Measurements from ENCODE around the gene XYLT1. TPM values are rescaled to one million over a fixed set of nuclear protein-coding genes. Genes with fewer than 3 reads are reported as not detected.
A peak's percentile ranks its signal among the peaks of the same experiment; 100 is the strongest.

XYLT1 gene
- total and polyA plus RNA-seq, 2 donors = 2.2 to 3.5 TPM

DNA sequence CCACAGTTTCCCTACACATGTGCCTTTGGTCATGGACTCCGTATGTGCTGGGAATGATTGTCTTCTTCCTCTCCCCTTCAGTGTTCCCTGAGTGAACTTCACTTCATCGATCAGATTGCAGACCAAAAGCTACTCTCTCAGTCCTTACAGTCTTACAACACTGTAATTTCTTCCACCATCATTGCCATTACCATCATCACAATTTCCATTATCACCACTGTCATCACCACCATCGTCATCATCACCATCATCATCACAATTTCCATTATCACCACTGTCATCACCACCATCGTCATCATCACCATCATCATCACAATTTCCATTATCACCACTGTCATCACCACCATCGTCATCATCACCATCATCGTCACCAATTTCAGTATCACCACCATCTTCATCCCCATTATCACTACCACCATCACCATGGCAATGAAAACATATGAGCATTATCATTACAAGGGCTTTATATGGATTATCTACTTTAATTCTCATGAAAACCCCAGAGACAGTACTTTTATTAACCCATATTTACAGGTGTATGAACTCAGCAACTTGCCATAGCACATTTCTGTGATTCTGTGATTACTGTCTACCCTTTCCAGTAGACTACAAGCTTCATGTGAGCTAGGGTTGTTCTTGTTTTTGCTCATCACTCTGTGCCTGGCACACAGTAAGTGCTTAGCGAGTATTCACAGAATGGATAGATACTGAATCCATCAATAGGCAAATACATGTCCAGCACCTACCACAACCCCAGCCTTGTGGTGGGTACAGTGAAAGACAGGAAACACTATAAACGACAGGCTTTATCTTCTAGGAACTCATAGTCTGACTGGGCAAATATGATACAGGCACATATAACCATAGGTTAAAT lies 327.0 kb downstream of the XYLT1 start:
- no peaks in the 10 kb centered on the region for H3K36me3 ChIP-seq (ENCODE audit: control insufficient read depth in 2 of 2, insufficient read depth in 2 of 2, low read length in 1 of 2)
- no peaks in the 10 kb centered on the region for H3K27me3 ChIP-seq (ENCODE audit: control insufficient read depth in 2 of 2, insufficient read depth in 1 of 2, low read length in 1 of 2)
- WGBS = 91% methylated on average over 8 of the region's 8 CpGs
- no peaks in the 10 kb centered on the region for H3K9me3 ChIP-seq (ENCODE audit: control insufficient read depth in 2 of 2, insufficient read depth in 1 of 2, low read length in 1 of 2)
- no peak for DNase-seq (ENCODE audit: low read depth in 6 of 9, low spot score in 9 of 9)
- H3K27ac ChIP-seq (ENCODE audit: low read depth in 1 of 2, low read length in 1 of 2) = no peak overlapping the region
- H3K4me3 ChIP-seq (ENCODE audit: low read length in 2 of 2) = no peak overlapping the region
- H3K4me1 ChIP-seq (ENCODE audit: control insufficient read depth in 2 of 2, insufficient read depth in 2 of 2, low read length in 2 of 2) = no peaks in the 10 kb centered on the region

DNA sequence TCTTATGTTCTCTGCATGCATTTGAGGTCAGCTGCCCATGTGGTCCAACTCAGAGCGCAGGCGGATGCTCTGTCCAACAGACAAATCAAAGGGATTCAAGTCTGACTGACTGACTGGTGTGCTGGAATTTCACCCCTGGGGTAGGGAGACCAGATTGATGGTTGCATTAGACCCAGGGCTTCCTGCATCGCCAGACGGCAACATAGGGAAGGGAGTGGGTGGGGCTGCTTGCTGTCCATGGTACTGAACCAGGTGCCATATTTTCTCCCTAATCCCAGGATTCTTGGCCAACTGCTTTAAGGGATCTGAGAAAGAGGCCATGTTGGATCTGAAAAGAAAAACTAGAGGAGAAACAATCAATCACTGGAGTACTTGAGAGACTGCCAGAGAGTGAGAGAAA lies 332.0 kb downstream of the XYLT1 start:
- Histone ChIP-seq H3K4me3 (ENCODE audit: low read length in 2 of 2) (no peak overlapping the region), H3K27me3 (ENCODE audit: control insufficient read depth in 2 of 2, insufficient read depth in 1 of 2, low read length in 1 of 2) (no peaks in the 10 kb centered on the region), H3K4me1 (ENCODE audit: control insufficient read depth in 2 of 2, insufficient read depth in 2 of 2, low read length in 2 of 2) (no peaks in the 10 kb centered on the region), H3K9me3 (ENCODE audit: control insufficient read depth in 2 of 2, insufficient read depth in 1 of 2, low read length in 1 of 2) (peaks cover 0 to 2% of the 10 kb centered on the region in 2 donors), H3K27ac (ENCODE audit: low read depth in 1 of 2, low read length in 1 of 2) (no peak overlapping the region), H3K36me3 (ENCODE audit: control insufficient read depth in 2 of 2, insufficient read depth in 2 of 2, low read length in 1 of 2) (peaks cover 0 to 9% of the 10 kb centered on the region in 2 donors)
- 94% methylated on average over 4 of the region's 4 CpGs for WGBS
- DNase-seq (ENCODE audit: low read depth in 6 of 9, low spot score in 9 of 9) = no peak

DNA sequence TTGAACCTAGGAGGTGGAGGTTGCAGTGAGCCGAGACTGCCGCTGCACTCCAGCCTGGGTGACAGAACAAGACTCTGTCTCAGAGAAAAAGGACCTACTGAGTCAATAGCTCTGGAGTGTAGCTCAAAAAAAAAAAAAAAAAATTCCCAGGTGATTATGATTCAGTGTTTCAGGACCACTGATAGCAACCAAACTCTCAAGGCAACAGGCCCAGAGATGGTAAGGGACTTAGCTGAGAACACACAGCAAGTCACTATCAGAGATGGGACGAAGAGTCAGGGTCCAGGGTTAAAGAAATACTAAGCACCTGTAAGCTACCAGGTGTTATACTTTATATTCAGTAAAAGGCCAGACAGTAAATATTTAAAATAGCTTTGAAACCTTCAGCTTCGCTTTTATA lies 335.3 kb downstream of the XYLT1 start:
- H3K4me3 ChIP-seq (ENCODE audit: low read length in 2 of 2) = no peak overlapping the region
- no peaks in the 10 kb centered on the region for H3K27me3 ChIP-seq (ENCODE audit: control insufficient read depth in 2 of 2, insufficient read depth in 1 of 2, low read length in 1 of 2)
- peaks cover 0 to 9% of the 10 kb centered on the region in 2 donors for H3K36me3 ChIP-seq (ENCODE audit: control insufficient read depth in 2 of 2, insufficient read depth in 2 of 2, low read length in 1 of 2)
- H3K9me3 ChIP-seq (ENCODE audit: control insufficient read depth in 2 of 2, insufficient read depth in 1 of 2, low read length in 1 of 2) = peaks cover 0 to 2% of the 10 kb centered on the region in 2 donors
- H3K4me1 ChIP-seq (ENCODE audit: control insufficient read depth in 2 of 2, insufficient read depth in 2 of 2, low read length in 2 of 2) = peaks cover 0 to 2% of the 10 kb centered on the region in 2 donors
- DNase-seq (ENCODE audit: low read depth in 6 of 9, low spot score in 9 of 9) = no peak
- no peak overlapping the region for H3K27ac ChIP-seq (ENCODE audit: low read depth in 1 of 2, low read length in 1 of 2)
- WGBS = 85% methylated on average over 4 of the region's 4 CpGs

DNA sequence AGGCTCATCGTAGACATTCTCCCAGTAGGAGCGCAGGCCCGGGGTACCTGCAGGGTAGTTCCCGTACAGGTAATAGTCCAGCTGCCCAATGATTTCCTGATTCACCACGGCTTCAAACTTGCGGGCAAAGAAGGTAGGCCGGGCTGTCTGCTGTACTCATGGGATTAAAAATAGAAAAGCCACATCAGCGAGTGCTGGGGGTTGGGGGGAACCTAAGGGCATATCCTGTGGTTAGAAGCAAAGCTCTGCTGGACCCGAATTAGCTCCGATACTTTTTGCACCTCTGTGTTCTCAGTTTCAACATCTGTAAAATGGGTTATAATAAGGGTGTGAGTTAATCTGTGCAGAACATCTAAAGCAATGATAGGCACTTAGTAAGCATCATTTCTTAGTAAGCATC lies 336.2 kb downstream of the XYLT1 start:
- Histone ChIP-seq H3K27me3 (ENCODE audit: control insufficient read depth in 2 of 2, insufficient read depth in 1 of 2, low read length in 1 of 2) (no peaks in the 10 kb centered on the region), H3K36me3 (ENCODE audit: control insufficient read depth in 2 of 2, insufficient read depth in 2 of 2, low read length in 1 of 2) (peaks cover 0 to 9% of the 10 kb centered on the region in 2 donors), H3K4me1 (ENCODE audit: control insufficient read depth in 2 of 2, insufficient read depth in 2 of 2, low read length in 2 of 2) (peaks cover 0 to 2% of the 10 kb centered on the region in 2 donors), H3K27ac (ENCODE audit: low read depth in 1 of 2, low read length in 1 of 2) (no peak overlapping the region), H3K4me3 (ENCODE audit: low read length in 2 of 2) (no peak overlapping the region), H3K9me3 (ENCODE audit: control insufficient read depth in 2 of 2, insufficient read depth in 1 of 2, low read length in 1 of 2) (peaks cover 0 to 2% of the 10 kb centered on the region in 2 donors)
- no peak for DNase-seq (ENCODE audit: low read depth in 6 of 9, low spot score in 9 of 9)
- 69% methylated on average over 10 of the region's 10 CpGs for WGBS

DNA sequence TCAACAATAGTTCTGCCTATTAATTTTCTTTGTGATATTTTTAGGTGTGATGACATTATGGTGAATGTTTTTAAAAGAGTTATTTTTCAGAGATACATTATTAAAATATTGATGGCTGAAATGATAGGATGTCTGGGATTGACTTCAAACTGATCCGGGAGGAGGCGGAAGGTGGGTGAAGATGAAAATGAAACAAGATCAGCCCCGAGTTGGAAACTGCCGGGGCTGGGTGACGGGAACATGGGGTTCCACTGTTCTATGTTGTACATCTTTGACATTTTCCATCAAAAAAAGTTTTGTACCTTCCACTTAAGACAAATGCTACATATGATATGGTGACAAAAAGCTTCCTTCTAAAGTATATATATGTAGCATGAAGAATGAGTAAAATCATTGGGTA lies 336.9 kb downstream of the XYLT1 start:
- Histone ChIP-seq H3K27me3 (ENCODE audit: control insufficient read depth in 2 of 2, insufficient read depth in 1 of 2, low read length in 1 of 2) (no peaks in the 10 kb centered on the region), H3K36me3 (ENCODE audit: control insufficient read depth in 2 of 2, insufficient read depth in 2 of 2, low read length in 1 of 2) (peaks cover 0 to 9% of the 10 kb centered on the region in 2 donors), H3K27ac (ENCODE audit: low read depth in 1 of 2, low read length in 1 of 2) (no peak overlapping the region), H3K4me1 (ENCODE audit: control insufficient read depth in 2 of 2, insufficient read depth in 2 of 2, low read length in 2 of 2) (peaks cover 0 to 2% of the 10 kb centered on the region in 2 donors), H3K4me3 (ENCODE audit: low read length in 2 of 2) (no peak overlapping the region), H3K9me3 (ENCODE audit: control insufficient read depth in 2 of 2, insufficient read depth in 1 of 2, low read length in 1 of 2) (peaks cover 0 to 2% of the 10 kb centered on the region in 2 donors)
- over 99% methylated on average over 5 of the region's 5 CpGs for WGBS
- no peak for DNase-seq (ENCODE audit: low read depth in 6 of 9, low spot score in 9 of 9)

DNA sequence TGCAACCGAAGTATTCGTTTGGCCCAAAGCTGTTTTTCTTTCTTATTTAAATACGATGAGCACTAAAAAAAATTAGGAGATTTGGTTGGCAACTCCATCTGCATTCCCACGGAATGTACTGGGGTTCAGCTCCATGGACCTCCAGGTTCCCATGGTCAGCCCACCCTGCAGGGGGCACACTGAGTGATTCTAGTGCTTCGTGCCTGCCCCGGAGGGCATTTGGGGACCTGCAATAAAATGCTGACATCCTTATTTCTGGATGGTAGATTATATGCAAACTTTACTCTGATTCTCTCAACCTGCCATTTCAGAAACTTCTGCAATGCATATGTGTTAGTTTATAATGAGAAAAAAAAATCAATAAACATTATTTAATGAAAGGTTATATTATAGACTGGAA lies 339.4 kb downstream of the XYLT1 start:
- no peaks in the 10 kb centered on the region for H3K9me3 ChIP-seq (ENCODE audit: control insufficient read depth in 2 of 2, insufficient read depth in 1 of 2, low read length in 1 of 2)
- peaks cover 0 to 2% of the 10 kb centered on the region in 2 donors for H3K4me1 ChIP-seq (ENCODE audit: control insufficient read depth in 2 of 2, insufficient read depth in 2 of 2, low read length in 2 of 2)
- H3K27me3 ChIP-seq (ENCODE audit: control insufficient read depth in 2 of 2, insufficient read depth in 1 of 2, low read length in 1 of 2) = no peaks in the 10 kb centered on the region
- peaks cover 0 to 10% of the 10 kb centered on the region in 2 donors for H3K36me3 ChIP-seq (ENCODE audit: control insufficient read depth in 2 of 2, insufficient read depth in 2 of 2, low read length in 1 of 2)
- H3K4me3 ChIP-seq (ENCODE audit: low read length in 2 of 2) = no peak overlapping the region
- WGBS = 98% methylated on average over 6 of the region's 6 CpGs
- DNase-seq (ENCODE audit: low read depth in 6 of 9, low spot score in 9 of 9) = no peak
- H3K27ac ChIP-seq (ENCODE audit: low read depth in 1 of 2, low read length in 1 of 2) = no peak overlapping the region

DNA sequence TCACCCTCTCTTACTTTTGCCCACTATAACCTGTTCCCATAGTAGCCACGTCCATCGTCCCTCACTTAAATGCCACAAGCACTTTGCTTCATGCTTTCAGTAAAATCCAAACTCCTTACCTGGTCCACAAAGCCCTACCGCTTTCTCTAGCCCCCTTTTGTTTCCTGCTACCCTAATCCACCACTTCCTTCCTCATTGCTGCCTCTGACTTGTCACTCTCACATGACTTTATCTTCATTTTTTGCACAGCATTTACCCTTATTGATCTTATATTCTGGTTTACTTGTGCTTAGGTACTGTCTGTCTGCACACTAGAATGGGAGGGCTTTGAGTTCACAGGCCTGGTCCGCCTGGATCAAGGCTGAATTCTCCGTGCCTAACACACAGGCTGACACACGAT lies 340.0 kb downstream of the XYLT1 start:
- 72% methylated on average over 6 of the region's 6 CpGs for WGBS
- Histone ChIP-seq H3K27ac (ENCODE audit: low read depth in 1 of 2, low read length in 1 of 2) (no peak overlapping the region), H3K36me3 (ENCODE audit: control insufficient read depth in 2 of 2, insufficient read depth in 2 of 2, low read length in 1 of 2) (peaks cover 0 to 11% of the 10 kb centered on the region in 2 donors)

DNA sequence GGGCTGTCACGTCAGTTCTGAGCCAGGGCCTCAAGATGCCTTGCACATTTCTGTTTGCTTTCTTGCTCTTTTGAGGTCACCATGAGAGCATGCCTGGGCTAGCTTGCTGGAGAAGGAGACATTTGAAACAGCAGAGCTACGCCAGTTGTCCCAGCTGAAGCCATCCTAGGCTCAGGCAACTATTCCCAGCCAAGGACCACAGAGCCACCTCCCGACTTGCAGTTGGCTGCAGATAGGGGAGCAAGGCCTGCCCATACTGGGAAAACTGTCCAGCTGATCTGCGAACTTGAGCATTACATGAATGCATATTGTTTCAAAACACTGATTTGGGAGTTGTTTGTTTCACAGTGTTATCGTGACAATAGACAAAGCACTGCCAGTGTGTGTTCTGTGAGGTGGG lies 340.8 kb downstream of the XYLT1 start:
- Histone ChIP-seq H3K36me3 (ENCODE audit: control insufficient read depth in 2 of 2, insufficient read depth in 2 of 2, low read length in 1 of 2) (peaks cover 2 to 11% of the 10 kb centered on the region in 2 donors), H3K4me1 (ENCODE audit: control insufficient read depth in 2 of 2, insufficient read depth in 2 of 2, low read length in 2 of 2) (peaks cover 0 to 2% of the 10 kb centered on the region in 2 donors), H3K27ac (ENCODE audit: low read depth in 1 of 2, low read length in 1 of 2) (no peak overlapping the region), H3K4me3 (ENCODE audit: low read length in 2 of 2) (no peak overlapping the region), H3K27me3 (ENCODE audit: control insufficient read depth in 2 of 2, insufficient read depth in 1 of 2, low read length in 1 of 2) (no peaks in the 10 kb centered on the region), H3K9me3 (ENCODE audit: control insufficient read depth in 2 of 2, insufficient read depth in 1 of 2, low read length in 1 of 2) (no peaks in the 10 kb centered on the region)
- DNase-seq (ENCODE audit: low read depth in 6 of 9, low spot score in 9 of 9) = no peak
- WGBS = 94% methylated on average over 5 of the region's 5 CpGs

More for the DNA sequence above, 340.0 kb downstream of the XYLT1 start:
- H3K9me3 ChIP-seq (ENCODE audit: control insufficient read depth in 2 of 2, insufficient read depth in 1 of 2, low read length in 1 of 2) = no peaks in the 10 kb centered on the region
- no peak overlapping the region for H3K4me3 ChIP-seq (ENCODE audit: low read length in 2 of 2)
- no peaks in the 10 kb centered on the region for H3K27me3 ChIP-seq (ENCODE audit: control insufficient read depth in 2 of 2, insufficient read depth in 1 of 2, low read length in 1 of 2)
- peak in 2 of 9 donors; percentile 6 to 29 for DNase-seq (ENCODE audit: low read depth in 6 of 9, low spot score in 9 of 9)
- peaks cover 0 to 2% of the 10 kb centered on the region in 2 donors for H3K4me1 ChIP-seq (ENCODE audit: control insufficient read depth in 2 of 2, insufficient read depth in 2 of 2, low read length in 2 of 2)

DNA sequence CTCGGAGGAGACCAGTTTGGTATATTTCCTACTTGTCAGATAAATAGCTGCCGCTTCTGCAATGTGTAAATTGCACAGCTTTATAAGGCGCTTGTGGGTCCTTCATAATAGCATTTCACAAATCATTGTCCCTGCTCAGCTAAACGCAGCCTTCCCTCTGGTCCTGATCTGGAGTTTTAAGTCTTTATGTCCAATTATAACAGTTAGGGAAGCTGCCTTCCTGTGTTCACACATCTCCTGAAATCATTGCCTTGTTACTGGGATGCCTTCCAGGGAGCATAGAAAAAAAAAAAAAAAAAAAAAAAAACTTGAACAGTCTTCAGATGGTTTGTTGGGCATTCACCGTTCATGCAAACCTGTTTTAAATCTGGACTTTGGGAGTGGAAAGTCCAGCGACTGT lies 342.0 kb downstream of the XYLT1 start:
- Histone ChIP-seq H3K9me3 (ENCODE audit: control insufficient read depth in 2 of 2, insufficient read depth in 1 of 2, low read length in 1 of 2) (no peaks in the 10 kb centered on the region), H3K4me1 (ENCODE audit: control insufficient read depth in 2 of 2, insufficient read depth in 2 of 2, low read length in 2 of 2) (peaks cover 0 to 2% of the 10 kb centered on the region in 2 donors), H3K36me3 (ENCODE audit: control insufficient read depth in 2 of 2, insufficient read depth in 2 of 2, low read length in 1 of 2) (peaks cover 2 to 7% of the 10 kb centered on the region in 2 donors), H3K4me3 (ENCODE audit: low read length in 2 of 2) (no peak overlapping the region), H3K27me3 (ENCODE audit: control insufficient read depth in 2 of 2, insufficient read depth in 1 of 2, low read length in 1 of 2) (no peaks in the 10 kb centered on the region), H3K27ac (ENCODE audit: low read depth in 1 of 2, low read length in 1 of 2) (no peak overlapping the region)
- DNase-seq (ENCODE audit: low read depth in 6 of 9, low spot score in 9 of 9) = no peak
- WGBS = 98% methylated on average over 6 of the region's 6 CpGs

Measured in thymus (tissue), 11 donors.